K562 (cell line): Measurements from ENCODE around the gene MYBPHL. TPM values are rescaled to one million over a fixed set of nuclear protein-coding genes. Genes with fewer than 3 reads are reported as not detected.
A peak's percentile ranks its signal among the peaks of the same experiment; 100 is the strongest.

Experiments used
- DMBX1 ChIP-seq: fragments of 250-450 bp; sonication (Bioruptor Pico); IDR thresholded peaks from 2 replicates; pipeline ENCODE4 v1.8.0; 2022; ENCODE audit warnings: inconsistent platforms, mild to moderate bottlenecking, moderate library complexity, borderline replicate concordance
- GATAD2B ChIP-seq: fragments of 450-650 bp; IDR thresholded peaks from 2 replicates; pipeline ENCODE4 v1.6.1; 2017; ENCODE audit warnings: mild to moderate bottlenecking, borderline replicate concordance
- HCFC1 ChIP-seq: IDR thresholded peaks from 2 replicates; pipeline ENCODE4 v1.6.1; 2012; ENCODE audit warnings: low read depth, low read length, improper control_type of control experiment
- HDAC3 ChIP-seq: fragments of 450-650 bp; IDR thresholded peaks from 2 replicates; pipeline ENCODE4 v1.6.1; 2018; ENCODE audit warnings: borderline replicate concordance, mild to moderate bottlenecking, moderate library complexity; ENCODE audit not compliant: partially characterized antibody
- HDGF ChIP-seq: fragments of 450-650 bp; IDR thresholded peaks from 2 replicates; pipeline ENCODE4 v1.6.1; 2016
- KDM5B ChIP-seq: fragments of 200-600 bp; sonication (generic); IDR thresholded peaks from 2 replicates; pipeline ENCODE4 v1.6.1; 2012; ENCODE audit warnings: low read depth, mild to moderate bottlenecking, moderate library complexity, low read length, control low read depth, inconsistent platforms; ENCODE audit not compliant: insufficient replicate concordance
- MCM7 ChIP-seq, 2 experiments: fragments of 450-650 bp; IDR thresholded peaks; 2 replicates each; pipeline ENCODE4 v1.6.1; 2016 to 2018
- PRPF4 ChIP-seq: fragments of 200-400 bp; formaldehyde crosslinking; IDR thresholded peaks from one replicate; pipeline ENCODE4 v1.6.1; 2017; ENCODE audit warnings: low read length, low read depth, mild to moderate bottlenecking; ENCODE audit not compliant: insufficient read depth, poor library complexity, severe bottlenecking
- SAFB2 ChIP-seq: fragments of 200-400 bp; formaldehyde crosslinking; IDR thresholded peaks from 2 replicates; pipeline ENCODE4 v1.6.1; 2018; ENCODE audit warnings: borderline replicate concordance, low read length, low read depth, moderate library complexity; ENCODE audit not compliant: severe bottlenecking
- SIN3A ChIP-seq, 2 experiments: fragments of 150-350 bp in 1 of 2; IDR thresholded peaks; 2 replicates each; pipeline ENCODE4 v1.6.1; 2011 to 2016; ENCODE audit warnings: borderline replicate concordance in 2 of 2, low read depth in 2 of 2, low read length in 2 of 2, mild to moderate bottlenecking in 2 of 2, moderate library complexity in 2 of 2; ENCODE audit not compliant: control insufficient read depth in 1 of 2
- SMAD3 ChIP-seq: fragments of 450-650 bp; formaldehyde crosslinking; conservative IDR thresholded peaks from 2 replicates; pipeline ENCODE4 v1.4.0; 2020; ENCODE audit warnings: mild to moderate bottlenecking
- SMARCB1 ChIP-seq: IDR thresholded peaks from 2 replicates; pipeline ENCODE4 v1.6.1; 2011; ENCODE audit warnings: improper control_type of control experiment, low read depth; ENCODE audit not compliant: insufficient read length
- ZBED1 ChIP-seq: IDR thresholded peaks from 2 replicates; pipeline ENCODE4 v1.6.1; 2014
- ZNF143 ChIP-seq: sonication (generic); formaldehyde crosslinking; IDR thresholded peaks from 2 replicates; pipeline ENCODE4 v1.9.0; 2022; ENCODE audit warnings: mild to moderate bottlenecking, missing genetic modification reagents
- ZNF197 ChIP-seq: fragments of 200-800 bp; sonication (Bioruptor generic); IDR thresholded peaks from 2 replicates; pipeline ENCODE4 v1.6.1; 2016; ENCODE audit warnings: low read depth, missing genetic modification characterization, missing compliant biosample characterization
- ZNF77 ChIP-seq: fragments of 250-450 bp; sonication (Bioruptor Pico); IDR thresholded peaks from 2 replicates; pipeline ENCODE4 v1.5.0; 2020
- ZNF785 ChIP-seq: fragments of 250-450 bp; sonication (Bioruptor Pico); IDR thresholded peaks from 2 replicates; pipeline ENCODE4 v1.4.0; 2020; ENCODE audit warnings: mild to moderate bottlenecking
- ZZZ3 ChIP-seq: fragments of 450-650 bp; IDR thresholded peaks from 2 replicates; pipeline ENCODE4 v1.6.1; 2016; ENCODE audit warnings: antibody characterized with exemption, mild to moderate bottlenecking, moderate library complexity
- polyA plus RNA-seq, 8 experiments: library from polyadenylated mRNA; depleted of rRNA in 4 of 8; stranded (reverse) in 5 of 8; unstranded in 3 of 8; fragments of >200 nt; fragmentation: Nextera tagmentation in 2 of 8; fragmentation: Illumina TruSeq in 1 of 8; extraction: Ambion mirVana in 2 of 8; extraction: Trizol in 1 of 8; gene quantifications; 2 replicates each; pipeline versions ENCODE4 v1.2.1 to v1.2.3, GENCODE V29; 2011 to 2014; ENCODE audit warnings: inconsistent platforms in 1 of 8, missing spikeins in 1 of 8
- total RNA-seq, 7 experiments: library from RNA; depleted of rRNA in 6 of 7; stranded (reverse); fragments of >200 nt in 6 of 7; fragmentation: Illumina TruSeq in 2 of 7; extraction: Trizol in 2 of 7; gene quantifications; 2 replicates each; pipeline versions ENCODE4 v1.2.1 to v1.2.3, GENCODE V29; 2011 to 2021; ENCODE audit warnings: low replicate concordance in 1 of 7
- TF ChIP-seq, protein P1 (sequence below), 2 experiments: fragments of 450-650 bp; IDR thresholded peaks; 2 replicates each; pipeline ENCODE4 v1.6.1; 2018; ENCODE audit warnings: mild to moderate bottlenecking in 2 of 2, low read depth in 1 of 2; ENCODE audit not compliant: partially characterized antibody in 2 of 2
- TF ChIP-seq, protein P2 (sequence below): sonication (generic); formaldehyde crosslinking; IDR thresholded peaks from 2 replicates; pipeline ENCODE4 v1.8.0; 2023; ENCODE audit warnings: mild to moderate bottlenecking, missing genetic modification reagents

The MYBPHL gene
- total and polyA plus RNA-seq, 9 of the 15 experiments (the other 6 are each of a cell fraction or from before 2014, with no cell fraction given) = 0.20 to 1.9 (median 0.33) TPM

GRCh38 chr1:109282952-109283747 is 23.7 kb downstream of the MYBPHL start, which contains the start of gene PSRC1 (continued):
- 0 out of 2 replicates have a peak, but pooled peaks have one; percentile 40 for TF ChIP-seq DMBX1 (CRISPR knock-in tag)
- no peak for TF ChIP-seq SAFB2
- TF ChIP-seq ZNF197 = no peak
- no peak for TF ChIP-seq ZZZ3
- TF ChIP-seq ZNF77 (CRISPR knock-in tag) = no peak
- no peak for TF ChIP-seq MCM7 (IDR thresholded peaks at IDR 0.05)
- TF ChIP-seq HDAC3 = no peak
- TF ChIP-seq SMARCB1 = no peak
- TF ChIP-seq SMAD3 = peak; percentile 6; the same call in 1 of the 2 replicates
- TF ChIP-seq SIN3A (IDR thresholded peaks at IDR 0.05; ENCODE audit: borderline replicate concordance in 2 of 2, control insufficient read depth in 1 of 2, low read depth in 2 of 2, low read length in 2 of 2) = peak; percentile 68 to 90; a peak in 3 of 4 replicates
- TF ChIP-seq ZNF785 = no peak
- TF ChIP-seq HCFC1 = no peak
- TF ChIP-seq KDM5B = peak; percentile 90
- TF ChIP-seq, protein P1, sequence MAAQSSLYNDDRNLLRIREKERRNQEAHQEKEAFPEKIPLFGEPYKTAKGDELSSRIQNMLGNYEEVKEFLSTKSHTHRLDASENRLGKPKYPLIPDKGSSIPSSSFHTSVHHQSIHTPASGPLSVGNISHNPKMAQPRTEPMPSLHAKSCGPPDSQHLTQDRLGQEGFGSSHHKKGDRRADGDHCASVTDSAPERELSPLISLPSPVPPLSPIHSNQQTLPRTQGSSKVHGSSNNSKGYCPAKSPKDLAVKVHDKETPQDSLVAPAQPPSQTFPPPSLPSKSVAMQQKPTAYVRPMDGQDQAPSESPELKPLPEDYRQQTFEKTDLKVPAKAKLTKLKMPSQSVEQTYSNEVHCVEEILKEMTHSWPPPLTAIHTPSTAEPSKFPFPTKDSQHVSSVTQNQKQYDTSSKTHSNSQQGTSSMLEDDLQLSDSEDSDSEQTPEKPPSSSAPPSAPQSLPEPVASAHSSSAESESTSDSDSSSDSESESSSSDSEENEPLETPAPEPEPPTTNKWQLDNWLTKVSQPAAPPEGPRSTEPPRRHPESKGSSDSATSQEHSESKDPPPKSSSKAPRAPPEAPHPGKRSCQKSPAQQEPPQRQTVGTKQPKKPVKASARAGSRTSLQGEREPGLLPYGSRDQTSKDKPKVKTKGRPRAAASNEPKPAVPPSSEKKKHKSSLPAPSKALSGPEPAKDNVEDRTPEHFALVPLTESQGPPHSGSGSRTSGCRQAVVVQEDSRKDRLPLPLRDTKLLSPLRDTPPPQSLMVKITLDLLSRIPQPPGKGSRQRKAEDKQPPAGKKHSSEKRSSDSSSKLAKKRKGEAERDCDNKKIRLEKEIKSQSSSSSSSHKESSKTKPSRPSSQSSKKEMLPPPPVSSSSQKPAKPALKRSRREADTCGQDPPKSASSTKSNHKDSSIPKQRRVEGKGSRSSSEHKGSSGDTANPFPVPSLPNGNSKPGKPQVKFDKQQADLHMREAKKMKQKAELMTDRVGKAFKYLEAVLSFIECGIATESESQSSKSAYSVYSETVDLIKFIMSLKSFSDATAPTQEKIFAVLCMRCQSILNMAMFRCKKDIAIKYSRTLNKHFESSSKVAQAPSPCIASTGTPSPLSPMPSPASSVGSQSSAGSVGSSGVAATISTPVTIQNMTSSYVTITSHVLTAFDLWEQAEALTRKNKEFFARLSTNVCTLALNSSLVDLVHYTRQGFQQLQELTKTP (IDR thresholded peaks at IDR 0.05; ENCODE audit: low read depth in 1 of 2, partially characterized antibody in 2 of 2) = peak in 1 of 2 experiments; percentile 59
- TF ChIP-seq PRPF4 = no peak
- TF ChIP-seq, protein P2, sequence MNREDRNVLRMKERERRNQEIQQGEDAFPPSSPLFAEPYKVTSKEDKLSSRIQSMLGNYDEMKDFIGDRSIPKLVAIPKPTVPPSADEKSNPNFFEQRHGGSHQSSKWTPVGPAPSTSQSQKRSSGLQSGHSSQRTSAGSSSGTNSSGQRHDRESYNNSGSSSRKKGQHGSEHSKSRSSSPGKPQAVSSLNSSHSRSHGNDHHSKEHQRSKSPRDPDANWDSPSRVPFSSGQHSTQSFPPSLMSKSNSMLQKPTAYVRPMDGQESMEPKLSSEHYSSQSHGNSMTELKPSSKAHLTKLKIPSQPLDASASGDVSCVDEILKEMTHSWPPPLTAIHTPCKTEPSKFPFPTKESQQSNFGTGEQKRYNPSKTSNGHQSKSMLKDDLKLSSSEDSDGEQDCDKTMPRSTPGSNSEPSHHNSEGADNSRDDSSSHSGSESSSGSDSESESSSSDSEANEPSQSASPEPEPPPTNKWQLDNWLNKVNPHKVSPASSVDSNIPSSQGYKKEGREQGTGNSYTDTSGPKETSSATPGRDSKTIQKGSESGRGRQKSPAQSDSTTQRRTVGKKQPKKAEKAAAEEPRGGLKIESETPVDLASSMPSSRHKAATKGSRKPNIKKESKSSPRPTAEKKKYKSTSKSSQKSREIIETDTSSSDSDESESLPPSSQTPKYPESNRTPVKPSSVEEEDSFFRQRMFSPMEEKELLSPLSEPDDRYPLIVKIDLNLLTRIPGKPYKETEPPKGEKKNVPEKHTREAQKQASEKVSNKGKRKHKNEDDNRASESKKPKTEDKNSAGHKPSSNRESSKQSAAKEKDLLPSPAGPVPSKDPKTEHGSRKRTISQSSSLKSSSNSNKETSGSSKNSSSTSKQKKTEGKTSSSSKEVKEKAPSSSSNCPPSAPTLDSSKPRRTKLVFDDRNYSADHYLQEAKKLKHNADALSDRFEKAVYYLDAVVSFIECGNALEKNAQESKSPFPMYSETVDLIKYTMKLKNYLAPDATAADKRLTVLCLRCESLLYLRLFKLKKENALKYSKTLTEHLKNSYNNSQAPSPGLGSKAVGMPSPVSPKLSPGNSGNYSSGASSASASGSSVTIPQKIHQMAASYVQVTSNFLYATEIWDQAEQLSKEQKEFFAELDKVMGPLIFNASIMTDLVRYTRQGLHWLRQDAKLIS (CRISPR knock-in tag) = peak; percentile 74; the same call in 1 of the 2 replicates
- peak; percentile 85; the same call in 1 of the 2 replicates for TF ChIP-seq ZBED1
- TF ChIP-seq ZNF143 (CRISPR knock-in tag) = no peak; the same call in 1 of the 2 replicates
- TF ChIP-seq HDGF = peak; percentile 87; the same call in 1 of the 2 replicates
- no peak for TF ChIP-seq GATAD2B
